H1 (cell line): ENCODE results near the gene MREG.

Source experiments
- BRCA1 ChIP-seq: IDR thresholded peaks from 2 replicates; pipeline ENCODE4 v1.6.1; 2012; ENCODE audit warnings: low read depth, low read length, improper control_type of control experiment
- CEBPB ChIP-seq: IDR thresholded peaks from 2 replicates; pipeline ENCODE4 v1.6.1; 2012; ENCODE audit warnings: low read depth, low read length
- CHD1 ChIP-seq: IDR thresholded peaks from 2 replicates; pipeline ENCODE4 v1.6.1; 2012; ENCODE audit warnings: low read depth, low read length, improper control_type of control experiment
- EZH2 ChIP-seq: fragments of 200-600 bp; sonication (generic); IDR thresholded peaks from 2 replicates; pipeline ENCODE4 v1.7.1; 2012; ENCODE audit warnings: low read depth, mild to moderate bottlenecking, moderate library complexity, low read length, inconsistent platforms; ENCODE audit not compliant: severe bottlenecking
- TF ChIP-seq, protein P1 (sequence below), 3 experiments: IDR thresholded peaks; 1 replicate in 2 of 3; 2 replicates in 1 of 3; pipeline versions ENCODE4 v1.5.1 to v1.6.1; 2011; ENCODE audit warnings: low read length in 3 of 3, mild to moderate bottlenecking in 3 of 3, inconsistent platforms in 2 of 3, low read depth in 1 of 3, moderate library complexity in 1 of 3; ENCODE audit not compliant: insufficient read depth in 1 of 3; ENCODE audit errors: control extremely low read depth in 1 of 3
- TF ChIP-seq, protein P2 (sequence below): IDR thresholded peaks from 2 replicates; pipeline ENCODE4 v1.6.1; 2012; ENCODE audit warnings: inconsistent platforms

DNA sequence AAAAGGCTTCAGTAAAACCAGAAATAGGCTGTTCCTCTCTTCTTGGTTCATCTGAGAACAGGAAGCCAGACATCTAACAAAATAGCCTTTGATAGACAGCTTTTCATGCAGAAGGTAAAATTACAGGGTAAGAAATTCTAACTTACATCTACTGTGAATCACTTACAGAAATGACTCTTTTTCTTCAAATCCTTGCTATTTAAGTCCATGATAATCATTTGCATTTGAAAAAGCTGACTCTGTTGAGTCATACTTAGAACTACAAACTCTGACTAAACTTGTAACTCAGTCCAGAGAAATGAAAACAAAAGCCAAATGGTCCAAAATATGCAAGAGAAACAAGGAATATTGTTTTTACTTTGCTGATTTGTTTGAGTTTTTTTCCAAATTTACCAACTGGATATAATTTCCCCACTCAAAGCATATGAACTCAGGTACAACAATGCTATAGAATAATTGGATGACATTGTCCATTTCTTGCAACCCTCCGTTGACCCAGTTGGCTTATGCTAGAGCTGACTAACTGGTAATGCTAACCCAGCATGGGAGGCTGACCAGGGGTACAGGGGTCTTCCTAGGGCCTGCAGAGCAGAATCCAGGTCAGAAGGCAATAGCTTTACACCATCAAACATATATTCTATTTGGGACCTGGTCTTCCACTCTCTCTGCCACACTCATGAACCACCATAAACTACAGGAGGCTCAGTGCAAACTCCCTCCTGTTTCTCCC, 18.8 kb upstream of the MREG start:
- TF ChIP-seq, protein P1, sequence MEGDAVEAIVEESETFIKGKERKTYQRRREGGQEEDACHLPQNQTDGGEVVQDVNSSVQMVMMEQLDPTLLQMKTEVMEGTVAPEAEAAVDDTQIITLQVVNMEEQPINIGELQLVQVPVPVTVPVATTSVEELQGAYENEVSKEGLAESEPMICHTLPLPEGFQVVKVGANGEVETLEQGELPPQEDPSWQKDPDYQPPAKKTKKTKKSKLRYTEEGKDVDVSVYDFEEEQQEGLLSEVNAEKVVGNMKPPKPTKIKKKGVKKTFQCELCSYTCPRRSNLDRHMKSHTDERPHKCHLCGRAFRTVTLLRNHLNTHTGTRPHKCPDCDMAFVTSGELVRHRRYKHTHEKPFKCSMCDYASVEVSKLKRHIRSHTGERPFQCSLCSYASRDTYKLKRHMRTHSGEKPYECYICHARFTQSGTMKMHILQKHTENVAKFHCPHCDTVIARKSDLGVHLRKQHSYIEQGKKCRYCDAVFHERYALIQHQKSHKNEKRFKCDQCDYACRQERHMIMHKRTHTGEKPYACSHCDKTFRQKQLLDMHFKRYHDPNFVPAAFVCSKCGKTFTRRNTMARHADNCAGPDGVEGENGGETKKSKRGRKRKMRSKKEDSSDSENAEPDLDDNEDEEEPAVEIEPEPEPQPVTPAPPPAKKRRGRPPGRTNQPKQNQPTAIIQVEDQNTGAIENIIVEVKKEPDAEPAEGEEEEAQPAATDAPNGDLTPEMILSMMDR (IDR thresholded peaks at IDR 0.05; ENCODE audit: control extremely low read depth in 1 of 3, insufficient read depth in 1 of 3, low read depth in 1 of 3, low read length in 3 of 3): no peak
- TF ChIP-seq EZH2 (no peak), CHD1 (no peak), BRCA1 (no peak), CEBPB (no peak)
- TF ChIP-seq, protein P2, sequence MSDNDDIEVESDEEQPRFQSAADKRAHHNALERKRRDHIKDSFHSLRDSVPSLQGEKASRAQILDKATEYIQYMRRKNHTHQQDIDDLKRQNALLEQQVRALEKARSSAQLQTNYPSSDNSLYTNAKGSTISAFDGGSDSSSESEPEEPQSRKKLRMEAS: no peak
